ENCODE results near the gene KPNA3. TPM values are rescaled to one million over a fixed set of nuclear protein-coding genes. Genes with fewer than 3 reads are reported as not detected.
A peak's percentile ranks its signal among the peaks of the same experiment; 100 is the strongest.
"Not testable (repeated sequence)": the region's sequence is repeated elsewhere in the genome, so short reads cannot be mapped to it uniquely, and the experiment has no call there.

KPNA3 gene
- total and polyA plus RNA-seq, 4 experiments from 2014 or later, result 21.1 to 25.2 (median 22.2) TPM

DNA sequence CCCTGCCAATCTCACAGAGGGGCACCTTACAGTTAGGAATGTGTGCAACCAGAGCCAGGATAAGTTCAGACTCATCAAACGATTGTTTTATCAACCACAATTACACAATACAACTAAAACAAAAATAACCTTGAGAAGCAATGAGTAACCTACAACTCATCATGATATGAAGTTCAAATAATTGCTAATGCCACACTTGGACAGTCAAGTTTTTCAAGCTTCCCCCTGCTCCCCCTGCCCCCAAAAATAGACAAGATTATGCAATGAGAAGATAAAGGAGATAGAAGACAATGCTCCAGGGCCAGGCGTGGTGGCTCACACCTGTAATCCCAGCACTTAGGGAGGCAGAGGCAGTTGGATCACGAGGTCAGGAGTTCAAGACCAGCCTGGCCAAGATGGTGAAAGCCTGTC is 13.6 kb upstream of the KPNA3 start:
- POLR2A ChIA-PET (ENCODE audit: partially characterized antibody), result interaction anchor here (1.1 to 1.2 kb wide), 2 partner anchors 13 to 15 kb away, joined by 3 to 4 read pairs; partner anchors contain the start of gene KPNA3

DNA sequence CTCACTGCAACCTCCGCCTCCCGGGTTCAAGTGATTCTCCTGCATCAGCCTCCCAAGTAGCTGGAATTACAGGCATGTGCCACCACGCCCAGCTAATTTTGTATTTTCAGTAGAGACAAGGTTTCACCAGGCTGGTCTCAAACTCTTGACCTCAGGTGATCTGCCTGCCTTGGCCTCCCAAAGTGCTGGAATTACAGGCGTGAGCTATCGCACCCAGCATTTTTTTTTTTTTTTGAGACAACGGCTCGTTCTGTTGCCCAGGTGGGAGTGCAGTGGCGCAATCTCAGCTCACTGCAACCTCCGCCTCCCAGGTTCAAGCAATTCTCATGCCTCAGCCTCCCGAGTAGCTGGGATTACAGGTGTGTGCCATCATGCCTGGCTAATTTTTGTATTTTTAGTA is 10.6 kb upstream of the KPNA3 start:
- H3K27me3 ChIP-seq (ENCODE audit: insufficient read depth, low read length); CTCF ChIA-PET (ENCODE audit: partially characterized antibody); H3K4me1 ChIP-seq (ENCODE audit: insufficient read depth, low read length); H3K4me1 Mint-ChIP-seq; H3K9me3 ChIP-seq (ENCODE audit: control insufficient read depth in 1 of 2, low read length in 2 of 2); H3K4me3 ChIP-seq (ENCODE audit: low read length in 2 of 2); H3K27ac Mint-ChIP-seq; H3K4me3 Mint-ChIP-seq; intact Hi-C loops (cut with micrococcal nuclease); H3K36me3 ChIP-seq (ENCODE audit: insufficient read depth, low read length); H3K9me3 Mint-ChIP-seq; H3K27ac ChIP-seq (ENCODE audit: low read depth, low read length); DNase-seq; POLR2A ChIA-PET (ENCODE audit: partially characterized antibody); H3K36me3 Mint-ChIP-seq: not testable (repeated sequence)
- H3K27me3 Mint-ChIP-seq, result peaks cover 7 to 11% of the 10 kb centered on the region in 2 donors

More for the DNA sequence above, 13.6 kb upstream of the KPNA3 start:
- H3K27ac Mint-ChIP-seq, result no peak overlapping the region
- DNase-seq, result no peak
- Histone ChIP-seq H3K4me1 (ENCODE audit: insufficient read depth, low read length) (no peaks in the 10 kb centered on the region), H3K36me3 (ENCODE audit: insufficient read depth, low read length) (no peaks in the 10 kb centered on the region), H3K27me3 (ENCODE audit: insufficient read depth, low read length) (no peaks in the 10 kb centered on the region), H3K4me3 (ENCODE audit: low read length in 2 of 2) (no peak overlapping the region), H3K27ac (ENCODE audit: low read depth, low read length) (no peak overlapping the region), H3K9me3 (ENCODE audit: control insufficient read depth in 1 of 2, low read length in 2 of 2) (no peaks in the 10 kb centered on the region)
- no peaks in the 10 kb centered on the region for H3K36me3 Mint-ChIP-seq
- no peak overlapping the region for H3K4me3 Mint-ChIP-seq
- peaks cover 18 to 19% of the 10 kb centered on the region in 2 donors for H3K27me3 Mint-ChIP-seq
- no peaks in the 10 kb centered on the region for H3K9me3 Mint-ChIP-seq
- intact Hi-C loops (cut with micrococcal nuclease), result no loop called here
- H3K4me1 Mint-ChIP-seq, result no peaks in the 10 kb centered on the region
- CTCF ChIA-PET (ENCODE audit: partially characterized antibody), result no interaction called here

DNA sequence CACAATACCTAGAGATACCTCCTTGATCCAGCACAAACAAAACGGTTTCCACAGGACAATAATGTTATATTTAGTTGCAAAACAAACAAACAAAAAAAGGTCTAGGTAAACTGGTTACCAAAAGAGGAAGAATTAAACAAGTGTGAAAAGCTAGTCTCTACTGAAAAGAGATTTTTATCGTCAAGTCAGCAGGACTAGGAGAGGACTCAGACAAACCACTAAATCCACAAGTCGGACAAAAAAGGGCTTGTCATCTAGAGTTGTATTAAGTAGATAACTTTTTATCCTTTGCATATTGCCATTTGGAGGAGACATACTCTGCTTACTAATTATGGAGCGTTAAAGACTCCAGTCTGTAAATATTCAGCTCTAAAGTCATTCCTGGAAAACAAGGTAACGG is 9.9 kb upstream of the KPNA3 start:
- CTCF ChIA-PET (ENCODE audit: partially characterized antibody), result no interaction called here
- H3K4me3 ChIP-seq (ENCODE audit: low read length in 2 of 2), result no peak overlapping the region
- H3K36me3 Mint-ChIP-seq, result no peaks in the 10 kb centered on the region

DNA sequence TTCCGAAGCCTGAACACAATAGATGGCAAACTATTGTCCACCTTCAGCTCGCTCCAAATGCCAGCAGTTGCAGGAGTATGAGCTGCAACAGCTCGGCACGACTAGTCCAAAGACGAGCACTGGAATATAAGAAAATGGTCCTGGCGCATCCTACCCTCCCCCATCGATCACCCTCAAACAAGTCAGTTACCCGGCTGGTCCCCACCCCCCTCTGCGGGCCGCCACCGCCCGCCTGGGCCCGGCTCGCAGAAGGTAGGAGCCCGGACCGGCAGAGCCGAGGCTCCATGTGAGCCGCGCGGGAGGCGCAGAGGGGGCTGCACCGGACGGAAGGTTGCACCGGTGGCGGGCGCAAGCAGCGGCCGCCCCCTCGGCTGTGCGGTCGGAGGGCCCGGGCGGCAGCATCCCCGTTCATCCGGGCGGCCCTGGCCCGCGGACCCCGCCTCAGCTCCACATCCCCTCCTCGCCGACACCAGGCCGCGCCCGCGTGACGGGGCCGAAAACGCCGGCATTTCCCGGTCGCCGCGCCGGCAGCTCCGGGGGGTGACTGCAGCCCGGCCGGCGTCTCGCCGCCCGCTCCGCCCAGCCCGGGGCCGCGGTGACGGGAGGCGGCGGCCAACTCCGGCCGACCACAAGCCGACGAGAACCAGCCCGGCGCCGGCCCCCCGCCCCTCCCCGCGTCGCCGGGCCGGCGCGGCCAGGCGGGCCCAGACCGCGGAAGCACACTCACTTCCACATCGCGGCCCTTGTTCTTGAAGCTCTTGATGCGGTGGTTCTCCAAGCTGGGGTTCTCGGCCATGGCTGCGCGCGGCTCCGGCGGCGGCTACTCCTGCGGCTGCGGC is 552 bp downstream of the KPNA3 start:
- peak overlapping the region; percentile 96 to 99 (median 97) for H3K4me3 Mint-ChIP-seq
- H3K27me3 Mint-ChIP-seq, result peaks cover 0 to 3% of the 10 kb centered on the region in 2 donors
- H3K27ac ChIP-seq (ENCODE audit: low read depth, low read length), result peak overlapping the region; percentile 74
- no peaks in the 10 kb centered on the region for H3K36me3 ChIP-seq (ENCODE audit: insufficient read depth, low read length)
- no peaks in the 10 kb centered on the region for H3K27me3 ChIP-seq (ENCODE audit: insufficient read depth, low read length)
- ChIA-PET POLR2A (ENCODE audit: partially characterized antibody) (interaction anchor here (0.6 to 3.6 kb wide), 21 partner anchors 8 to 1754 kb away, joined by 3 to 44 read pairs (median 5); partner anchors contain the start of genes CAB39L, CYSLTR2, EBPL and NUDT15), CTCF (ENCODE audit: partially characterized antibody) (interaction anchor here (1.1 to 2.4 kb wide), 5 partner anchors 21 to 185 kb away, joined by 3 to 6 read pairs (median 5); partner anchors contain the start of genes ARL11 and EBPL)
- peak overlapping the region; percentile 90 to 98 (median 97) for H3K27ac Mint-ChIP-seq
- no peaks in the 10 kb centered on the region for H3K9me3 Mint-ChIP-seq
- H3K4me1 ChIP-seq (ENCODE audit: insufficient read depth, low read length), result peaks cover 42% of the 10 kb centered on the region
- peak overlapping the region; percentile 74 to 76 for H3K4me3 ChIP-seq (ENCODE audit: low read length in 2 of 2)
- no peaks in the 10 kb centered on the region for H3K9me3 ChIP-seq (ENCODE audit: control insufficient read depth in 1 of 2, low read length in 2 of 2)
- H3K36me3 Mint-ChIP-seq, result peaks cover 8 to 15% of the 10 kb centered on the region in 2 donors
- peak; percentile 41 to 65 (median 49) for DNase-seq
- intact Hi-C loops (cut with micrococcal nuclease), result loop anchor here (1.0 to 5.0 kb wide), 14 partner anchors 56 to 1793 kb away; partner anchors contain the start of genes CDADC1, FNDC3A, RB1 and RCBTB2
- peaks cover 25 to 45% (median 39%) of the 10 kb centered on the region in 4 donors for H3K4me1 Mint-ChIP-seq

More for the DNA sequence above, 9.9 kb upstream of the KPNA3 start:
- no peaks in the 10 kb centered on the region for H3K9me3 Mint-ChIP-seq
- H3K4me1 Mint-ChIP-seq, result no peaks in the 10 kb centered on the region
- intact Hi-C loops (cut with micrococcal nuclease), result no loop called here
- no peak overlapping the region for H3K4me3 Mint-ChIP-seq
- H3K27ac Mint-ChIP-seq, result no peak overlapping the region
- POLR2A ChIA-PET (ENCODE audit: partially characterized antibody), result no interaction called here
- Histone ChIP-seq H3K36me3 (ENCODE audit: insufficient read depth, low read length) (no peaks in the 10 kb centered on the region), H3K27me3 (ENCODE audit: insufficient read depth, low read length) (no peaks in the 10 kb centered on the region), H3K4me1 (ENCODE audit: insufficient read depth, low read length) (no peaks in the 10 kb centered on the region), H3K9me3 (ENCODE audit: control insufficient read depth in 1 of 2, low read length in 2 of 2) (no peaks in the 10 kb centered on the region), H3K27ac (ENCODE audit: low read depth, low read length) (no peak overlapping the region)
- DNase-seq, result no peak
- H3K27me3 Mint-ChIP-seq, result peaks cover 7 to 10% of the 10 kb centered on the region in 2 donors

DNA sequence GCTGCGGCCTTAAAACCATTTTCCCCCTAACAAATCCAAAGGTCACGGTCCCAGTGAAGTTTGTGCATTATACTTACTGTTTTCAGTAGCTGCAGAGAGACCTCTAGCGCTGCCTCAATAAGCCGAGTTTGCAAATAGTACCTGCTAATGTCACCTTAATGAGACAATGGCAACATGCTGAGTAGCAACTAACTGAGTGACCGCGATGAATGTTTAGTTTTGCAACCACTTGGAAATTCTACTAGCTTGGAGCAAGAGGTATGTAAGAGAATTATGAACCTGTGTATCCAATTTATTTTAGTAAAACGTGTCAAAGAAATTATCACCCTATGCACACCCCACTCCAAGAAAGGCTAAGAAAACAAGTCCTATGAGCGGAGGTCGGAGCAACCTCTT is 1.2 kb downstream of the KPNA3 start:
- Histone ChIP-seq H3K27me3 (ENCODE audit: insufficient read depth, low read length) (no peaks in the 10 kb centered on the region), H3K36me3 (ENCODE audit: insufficient read depth, low read length) (no peaks in the 10 kb centered on the region), H3K27ac (ENCODE audit: low read depth, low read length) (peak overlapping the region; percentile 74), H3K4me1 (ENCODE audit: insufficient read depth, low read length) (peaks cover 48% of the 10 kb centered on the region), H3K4me3 (ENCODE audit: low read length in 2 of 2) (peak overlapping the region; percentile 74 to 76), H3K9me3 (ENCODE audit: control insufficient read depth in 1 of 2, low read length in 2 of 2) (no peaks in the 10 kb centered on the region)
- intact Hi-C loops (cut with micrococcal nuclease), result loop anchor here (5.0 kb wide), 5 partner anchors 64 to 1489 kb away; partner anchors contain the start of genes CDADC1 and RB1
- ChIA-PET CTCF (ENCODE audit: partially characterized antibody) (interaction anchor here (0.6 to 2.4 kb wide), 7 partner anchors 12 to 284 kb away, joined by 3 to 6 read pairs (median 5); partner anchors contain the start of genes ARL11 and EBPL), POLR2A (ENCODE audit: partially characterized antibody) (interaction anchor here (0.6 to 3.6 kb wide), 13 partner anchors 7 to 1754 kb away, joined by 3 to 44 read pairs (median 4); partner anchors contain the start of genes CAB39L, EBPL, NUDT15 and RCBTB1)
- peak overlapping the region; percentile 94 to 99 (median 96) for H3K4me3 Mint-ChIP-seq
- peaks cover 8 to 15% of the 10 kb centered on the region in 2 donors for H3K36me3 Mint-ChIP-seq
- H3K4me1 Mint-ChIP-seq, result peaks cover 31 to 51% (median 45%) of the 10 kb centered on the region in 4 donors
- no peaks in the 10 kb centered on the region for H3K9me3 Mint-ChIP-seq
- peak in 2 of 5 donors; percentile 12 to 17 for DNase-seq
- H3K27me3 Mint-ChIP-seq, result peaks cover 0 to 3% of the 10 kb centered on the region in 2 donors
- peak overlapping the region; percentile 90 to 98 (median 95) for H3K27ac Mint-ChIP-seq

- H3K27me3 ChIP-seq (ENCODE audit: insufficient read depth, low read length), result no peaks in the 10 kb centered on the region
- peaks cover 49% of the 10 kb centered on the region for H3K4me1 ChIP-seq (ENCODE audit: insufficient read depth, low read length)
- peaks cover 8 to 15% of the 10 kb centered on the region in 2 donors for H3K36me3 Mint-ChIP-seq
- H3K4me3 ChIP-seq (ENCODE audit: low read length in 2 of 2), result no peak overlapping the region
- no peak overlapping the region for H3K27ac ChIP-seq (ENCODE audit: low read depth, low read length)
- peak overlapping the region in 3 of 8 donors; percentile 3 for H3K4me3 Mint-ChIP-seq
- ChIA-PET CTCF (ENCODE audit: partially characterized antibody) (interaction anchor here (1.0 to 2.4 kb wide), 5 partner anchors 42 to 509 kb away, joined by 3 to 6 read pairs (median 3); partner anchors contain the start of gene ARL11), POLR2A (ENCODE audit: partially characterized antibody) (interaction anchor here (1.9 to 3.6 kb wide), 2 partner anchors 95 to 99 kb away, joined by 5 to 44 read pairs; partner anchors contain the start of gene EBPL)
- H3K27me3 Mint-ChIP-seq, result no peaks in the 10 kb centered on the region
- intact Hi-C loops (cut with micrococcal nuclease), result loop anchor here (5.0 kb wide), 5 partner anchors 63 to 1488 kb away; partner anchors contain the start of genes CDADC1 and RB1
- no peaks in the 10 kb centered on the region for H3K9me3 Mint-ChIP-seq
- H3K27ac Mint-ChIP-seq, result peak overlapping the region in 2 of 7 donors; percentile 1 to 22
- no peaks in the 10 kb centered on the region for H3K36me3 ChIP-seq (ENCODE audit: insufficient read depth, low read length)
- no peak for DNase-seq
- H3K4me1 Mint-ChIP-seq, result peaks cover 38 to 65% (median 57%) of the 10 kb centered on the region in 4 donors
- H3K9me3 ChIP-seq (ENCODE audit: control insufficient read depth in 1 of 2, low read length in 2 of 2), result no peaks in the 10 kb centered on the region
These were observed 2.5 kb downstream of the KPNA3 start for GRCh38 chr13:49789968-49790367.

Data from CD4-positive, alpha-beta memory T cell (primary cell).